Nephron progenitor cell (in vitro differentiated cells): ENCODE results near the gene CDK17.
"Not testable (repeated sequence)": the region's sequence is repeated elsewhere in the genome, so short reads cannot be mapped to it uniquely, and the experiment has no call there.

Experiments used
- DNase-seq: peaks from one replicate; pipeline ENCODE4 v3.0.0; 2021
- H3K27ac Mint-ChIP-seq: 2 replicates; pipeline ENCODE4 v1.8.0; 2021; ENCODE audit warnings: mild to moderate bottlenecking, moderate library complexity, mixed read lengths
- H3K27me3 Mint-ChIP-seq: 2 replicates; pipeline ENCODE4 v1.8.0; 2021; ENCODE audit warnings: mild to moderate bottlenecking, low read depth, mixed read lengths; ENCODE audit not compliant: poor library complexity
- H3K36me3 Mint-ChIP-seq: 2 replicates; pipeline ENCODE4 v1.8.0; 2021; ENCODE audit warnings: low read depth, mixed read lengths
- H3K4me1 Mint-ChIP-seq: 2 replicates; pipeline ENCODE4 v1.8.0; 2021; ENCODE audit warnings: mixed read lengths
- H3K4me3 Mint-ChIP-seq: 2 replicates; pipeline ENCODE4 v1.8.0; 2021; ENCODE audit warnings: mild to moderate bottlenecking, moderate library complexity, mixed read lengths
- H3K9me3 Mint-ChIP-seq: 2 replicates; pipeline ENCODE4 v1.8.0; 2021; ENCODE audit warnings: mild to moderate bottlenecking, moderate library complexity, mixed read lengths
- CTCF ChIP-seq: fragments of 200-600 bp; sonication (generic); IDR thresholded peaks from 2 replicates; pipeline ENCODE4 v1.5.0; 2021; ENCODE audit warnings: antibody characterized with exemption

Gene CDK17

GRCh38 chr12:96403870-96404269, 3.6 kb upstream of the CDK17 start:
- Mint-ChIP-seq H3K36me3 (no peaks in the 10 kb centered on the region), H3K27me3 (peaks cover 3% of the 10 kb centered on the region), H3K4me3 (no peak overlapping the region), H3K9me3 (no peaks in the 10 kb centered on the region), H3K4me1 (peaks cover 17% of the 10 kb centered on the region), H3K27ac (no peak overlapping the region)
- TF ChIP-seq CTCF, result no peak
- DNase-seq, result no peak

- H3K9me3 Mint-ChIP-seq, H3K27ac Mint-ChIP-seq, DNase-seq, H3K36me3 Mint-ChIP-seq, H3K4me3 Mint-ChIP-seq, H3K27me3 Mint-ChIP-seq: not testable (repeated sequence)
- H3K4me1 Mint-ChIP-seq, result peaks cover 24% of the 10 kb centered on the region
Observed at GRCh38 chr12:96402522-96402921, 2.3 kb upstream of the CDK17 start.

- H3K4me1 Mint-ChIP-seq, result peaks cover 29% of the 10 kb centered on the region
- no peaks in the 10 kb centered on the region for H3K36me3 Mint-ChIP-seq
- TF ChIP-seq CTCF, result no peak
- peaks cover 3% of the 10 kb centered on the region for H3K27me3 Mint-ChIP-seq
- no peak for DNase-seq
- no peak overlapping the region for H3K27ac Mint-ChIP-seq
- H3K9me3 Mint-ChIP-seq, result no peaks in the 10 kb centered on the region
- H3K4me3 Mint-ChIP-seq, result no peak overlapping the region
Observed at GRCh38 chr12:96402061-96402460, 1.8 kb upstream of the CDK17 start.

GRCh38 chr12:96401076-96401871, 1.0 kb upstream of the CDK17 start:
- no peaks in the 10 kb centered on the region for H3K36me3 Mint-ChIP-seq
- no peaks in the 10 kb centered on the region for H3K9me3 Mint-ChIP-seq
- peaks cover 37% of the 10 kb centered on the region for H3K4me1 Mint-ChIP-seq
- no peak for DNase-seq
- H3K4me3 Mint-ChIP-seq, result peak overlapping the region; percentile 87
- peaks cover 3% of the 10 kb centered on the region for H3K27me3 Mint-ChIP-seq
- TF ChIP-seq CTCF, result peak; percentile 35
- H3K27ac Mint-ChIP-seq, result peak overlapping the region; percentile 91

GRCh38 chr12:96400631-96401075, 414 bp upstream of the CDK17 start:
- no peak for TF ChIP-seq CTCF
- Mint-ChIP-seq H3K9me3 (no peaks in the 10 kb centered on the region), H3K27me3 (peaks cover 3% of the 10 kb centered on the region), H3K4me3 (peak overlapping the region; percentile 87), H3K27ac (peak overlapping the region; percentile 91), H3K4me1 (peaks cover 41% of the 10 kb centered on the region), H3K36me3 (no peaks in the 10 kb centered on the region)
- no peak for DNase-seq

- peak; percentile 79 for DNase-seq
Observed at GRCh38 chr12:96399120-96399918, 920 bp downstream of the CDK17 start.

More at GRCh38 chr12:96399120-96399918, 920 bp downstream of the CDK17 start:
- no peak for TF ChIP-seq CTCF
- peaks cover 4% of the 10 kb centered on the region for H3K36me3 Mint-ChIP-seq
- H3K27ac Mint-ChIP-seq, result peak overlapping the region; percentile 99
- H3K9me3 Mint-ChIP-seq, result no peaks in the 10 kb centered on the region
- peak overlapping the region; percentile 94 for H3K4me3 Mint-ChIP-seq
- H3K4me1 Mint-ChIP-seq, result peaks cover 42% of the 10 kb centered on the region
- peaks cover 3% of the 10 kb centered on the region for H3K27me3 Mint-ChIP-seq
